Left cardiac atrium (tissue), 4 donors: ENCODE measurements around the gene SELENOO. TPM values are rescaled to one million over a fixed set of nuclear protein-coding genes. Genes with fewer than 3 reads are reported as not detected.

Experiments used
- ATAC-seq, 2 donors: fragments of 200-7000 bp; cut with Tn5 transposase; one replicate each; pipeline ENCODE4 v1.9.1; 2020; ENCODE audit warnings: mild to moderate bottlenecking in 2 of 2, moderate library complexity in 2 of 2
- DNase-seq: peaks from one replicate; pipeline ENCODE4 v3.0.0-alpha.2; 2020
- intact Hi-C, 2 donors: fragments of 100-400 bp; cut with DNase I; formaldehyde crosslinking; loops; one replicate each; pipeline versions ENCODE4 v1.14.1 to v1.15.1; 2022 to 2023
- total RNA-seq, 2 donors: library from RNA; stranded (reverse); fragmentation: NEBNext Ultra II Directional; extraction: Animal tissue kit (Norgen Biotek cat#: 25700); gene quantifications; one replicate each; pipeline ENCODE4 v1.2.1, GENCODE V29; 2021
- donor health status: DM: no; HTN: yes; CAD: no.
- donor health status: DM: no; HTN: yes; CAD: no; lungs with severe emphysema.
- donor health status: DM: yes; HTN: yes; CAD: no.
- donor health status: Dilated cardiomyopathy.

Gene SELENOO
- total RNA-seq, 2 donors from 2014 or later, result 11.7 to 15.0 TPM

- no peak for DNase-seq
- no peak for ATAC-seq
- intact Hi-C loops, result no loop called here
Measured at GRCh38 chr22:50170453-50171318, 30.1 kb upstream of the SELENOO start, which contains the start of gene PANX2. Gene PANX2 (plus strand): TSS chr22:50170731. CDS start chr22:50170731, 0 bp downstream.

- peak; percentile 15 to 36 for ATAC-seq
- DNase-seq, result no peak
- intact Hi-C loops, result no loop called here
Measured at GRCh38 chr22:50171319-50171964, 29.4 kb upstream of the SELENOO start.

- intact Hi-C loops, result no loop called here
- ATAC-seq (no peak), DNase-seq (no peak)
Measured at GRCh38 chr22:50171965-50172421, 28.8 kb upstream of the SELENOO start.

DNA sequence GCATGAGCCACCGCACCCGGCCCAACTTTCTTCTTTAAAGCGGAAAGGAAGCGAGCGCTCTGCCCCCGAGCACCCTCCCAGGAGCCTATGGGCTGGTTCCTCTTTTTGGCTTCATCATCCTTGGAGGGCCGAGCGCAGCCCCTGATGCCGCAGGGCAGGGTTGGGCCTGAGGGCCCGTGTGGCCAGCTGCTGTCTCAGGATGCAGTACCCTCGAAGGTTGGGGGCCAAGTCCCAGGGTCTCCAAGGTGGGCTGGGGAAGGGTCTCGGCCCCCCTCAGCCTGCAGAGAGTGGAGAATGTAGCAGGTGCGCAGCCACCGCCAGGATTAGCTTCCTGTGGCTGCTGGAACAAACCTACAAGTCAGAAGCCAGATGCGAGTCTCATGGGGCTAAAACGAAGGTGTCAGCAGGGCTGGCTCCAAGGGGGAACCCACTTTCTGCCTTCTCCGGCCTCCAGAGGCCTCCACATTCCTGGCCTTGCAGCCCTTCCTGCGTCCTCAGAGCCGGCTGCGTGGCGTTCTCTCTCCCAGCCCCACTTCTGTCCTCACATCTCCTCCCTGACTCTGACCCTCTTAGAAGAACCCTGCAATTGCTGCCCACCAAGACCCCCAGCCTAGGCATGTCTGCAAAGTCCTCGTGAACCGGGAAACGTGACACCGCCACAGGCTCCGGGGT is 27.4 kb upstream of the SELENOO start:
- DNase-seq (no peak), ATAC-seq (no peak)
- intact Hi-C loops, result no loop called here

GRCh38 chr22:50173983-50174355 is 26.8 kb upstream of the SELENOO start:
- ATAC-seq, result no peak

DNA sequence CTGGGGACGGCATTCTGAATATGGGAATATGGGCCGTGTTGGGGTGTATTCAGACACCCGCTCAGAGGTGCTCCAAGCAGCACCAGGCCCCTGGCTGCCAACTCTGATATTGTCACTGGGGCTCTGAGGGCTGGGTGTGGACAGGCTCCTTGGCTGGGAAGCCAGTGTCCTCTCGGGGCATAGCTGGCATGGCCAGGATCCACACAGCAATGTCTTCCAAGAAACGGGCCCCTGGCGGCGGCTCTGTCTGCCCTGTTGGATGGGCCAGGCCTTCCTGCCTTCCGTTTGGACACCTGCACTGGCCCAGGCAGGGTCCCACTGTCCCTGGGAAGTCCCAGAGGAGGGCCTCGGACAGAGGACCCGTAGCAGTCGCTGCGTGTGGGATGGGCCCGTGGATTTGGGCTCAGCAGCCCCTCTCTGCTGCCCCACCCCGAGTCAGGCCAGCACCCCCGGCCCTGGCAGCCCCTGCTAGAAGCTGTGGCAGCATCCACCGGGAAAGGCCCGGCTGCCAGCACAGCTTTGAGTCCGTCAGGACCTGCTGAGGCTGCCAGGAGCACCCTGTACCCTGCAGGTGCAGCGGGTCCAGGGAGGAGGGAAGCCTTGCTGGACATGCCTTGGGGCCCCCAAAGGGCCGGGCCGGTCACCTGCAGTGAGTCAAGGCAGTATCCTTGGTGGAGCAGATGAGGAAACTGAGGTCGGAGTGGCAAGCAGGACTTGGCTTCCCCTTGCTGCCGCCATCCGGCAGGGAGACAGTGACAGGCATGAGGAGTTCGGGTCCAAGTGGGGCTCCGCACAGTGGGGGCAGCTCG is 26.2 kb upstream of the SELENOO start:
- intact Hi-C loops, result no loop called here
- ATAC-seq, result peak in 1 of 2 donors; percentile 42
- DNase-seq, result no peak

More at GRCh38 chr22:50173983-50174355, 26.8 kb upstream of the SELENOO start:
- no peak for DNase-seq
- intact Hi-C loops, result no loop called here

DNA sequence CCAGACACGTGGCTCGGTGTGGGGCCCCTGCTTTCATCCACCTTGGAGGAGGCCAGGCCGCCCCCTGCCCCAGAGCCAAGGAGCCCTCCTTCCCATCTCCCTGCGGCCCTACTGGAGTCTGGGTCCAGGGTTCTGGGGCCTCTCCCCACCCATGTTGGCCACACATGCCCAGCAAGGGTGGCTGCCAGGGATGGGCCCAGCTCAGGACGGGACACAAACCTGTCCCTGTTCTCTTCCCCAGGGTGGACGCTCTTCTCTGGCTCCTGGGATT is 25.7 kb upstream of the SELENOO start:
- intact Hi-C loops, result no loop called here
- DNase-seq, result no peak
- no peak for ATAC-seq

- ATAC-seq, result no peak
- DNase-seq, result no peak
- intact Hi-C loops, result no loop called here
Measured at GRCh38 chr22:50175921-50176849, 24.6 kb upstream of the SELENOO start.

- intact Hi-C loops, result no loop called here
- DNase-seq (no peak), ATAC-seq (no peak)
Measured at GRCh38 chr22:50176850-50177536, 23.8 kb upstream of the SELENOO start.

GRCh38 chr22:50177537-50178470 is 23.0 kb upstream of the SELENOO start:
- DNase-seq (no peak), ATAC-seq (no peak)
- intact Hi-C loops, result no loop called here

GRCh38 chr22:50178471-50178864 is 22.3 kb upstream of the SELENOO start:
- ATAC-seq, result no peak
- intact Hi-C loops, result no loop called here
- DNase-seq, result no peak

GRCh38 chr22:50178871-50179869 is 21.6 kb upstream of the SELENOO start:
- no peak for ATAC-seq
- intact Hi-C loops, result no loop called here
- peak; percentile 20 for DNase-seq

DNA sequence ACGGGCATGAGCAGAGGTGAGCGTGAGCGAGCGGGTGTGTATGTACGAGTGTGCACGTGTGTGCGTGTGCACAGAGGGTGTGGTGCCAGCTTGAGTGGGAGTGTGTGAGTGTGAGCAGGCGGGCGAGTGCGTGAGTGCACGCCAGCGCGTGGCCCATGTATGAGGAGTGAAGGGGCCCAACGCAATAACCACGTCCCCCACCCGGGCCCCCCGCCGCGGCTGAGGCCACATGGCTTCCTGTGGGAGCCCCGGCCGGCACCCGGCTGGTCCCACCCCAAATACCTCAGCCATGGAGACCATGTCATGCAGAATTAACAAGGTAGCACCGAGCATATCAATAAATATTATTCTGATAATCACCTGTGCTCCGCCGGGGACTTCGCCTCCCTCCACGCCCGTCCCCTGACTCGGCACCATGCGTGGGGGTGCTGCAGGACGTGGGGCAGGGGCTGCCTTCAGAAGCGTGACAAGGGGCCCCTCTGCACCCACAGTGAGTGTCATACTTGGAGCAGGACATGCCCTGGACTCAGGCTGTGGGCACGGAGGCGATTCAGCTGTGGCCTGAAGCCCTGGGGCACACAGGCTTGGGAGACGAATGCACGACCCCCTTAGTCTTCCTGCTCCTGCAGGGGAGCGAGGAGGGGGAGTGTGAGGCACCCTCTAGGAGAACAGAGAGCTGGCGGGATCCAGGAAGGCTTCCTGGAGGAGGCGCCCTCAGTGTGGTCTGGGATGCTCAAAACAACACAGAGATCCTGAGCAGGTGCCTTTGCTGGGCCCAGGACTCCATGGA is 20.7 kb upstream of the SELENOO start:
- intact Hi-C loops, result no loop called here
- ATAC-seq, result no peak
- no peak for DNase-seq

DNA sequence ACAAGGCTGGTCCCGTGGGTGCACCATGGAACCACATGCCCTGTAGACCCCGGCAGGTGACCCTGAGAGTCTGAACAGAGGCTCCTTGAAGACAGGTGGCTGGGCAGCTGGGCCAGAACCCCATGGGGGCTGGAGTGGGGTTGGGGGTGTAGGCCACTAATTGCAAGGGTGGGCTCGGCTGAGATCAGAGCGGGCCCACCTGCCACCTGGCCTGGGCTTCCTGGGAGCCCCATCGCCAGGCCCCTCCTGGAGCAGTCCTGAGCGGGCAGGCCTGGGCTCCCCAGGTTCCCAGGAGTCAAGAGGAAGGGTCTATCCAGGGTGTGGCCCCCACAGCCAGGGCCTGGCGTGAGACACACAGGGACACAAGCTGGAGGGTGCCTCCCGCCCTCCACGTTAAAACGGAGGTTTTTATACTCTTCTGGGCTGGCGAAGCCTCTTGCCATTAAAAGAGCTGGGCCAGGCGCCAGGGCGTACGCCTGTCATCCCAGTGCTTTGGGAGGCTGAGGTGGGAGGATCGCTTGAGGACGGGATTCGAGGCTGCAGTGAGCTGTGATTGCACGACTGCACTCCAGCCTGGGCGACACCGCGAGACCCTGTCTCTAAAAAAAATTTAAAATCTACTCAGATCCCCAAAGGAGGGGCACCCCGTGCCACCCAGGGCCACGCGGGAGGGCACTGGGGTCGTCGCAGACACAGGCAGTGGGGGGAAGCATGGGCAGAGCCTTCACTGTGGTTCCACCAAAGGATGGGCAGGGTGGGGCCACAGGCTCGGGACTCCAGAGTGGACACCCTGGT is 19.9 kb upstream of the SELENOO start:
- intact Hi-C loops, result no loop called here
- peak; percentile 19 for DNase-seq

More for the DNA sequence above, 19.9 kb upstream of the SELENOO start:
- ATAC-seq, result no peak
